Fibroblast of lung (primary cell): ENCODE results near the gene UGT1A10. TPM values are rescaled to one million over a fixed set of nuclear protein-coding genes. Genes with fewer than 3 reads are reported as not detected.
"Not testable (repeated sequence)": the region's sequence is repeated elsewhere in the genome, so short reads cannot be mapped to it uniquely, and the experiment has no call there.

Experiments
- DNase-seq, 2 donors: peaks; one replicate each; pipeline versions ENCODE4 v3.0.0 to v3.0.0-alpha.2; 2010; ENCODE audit warnings: low read depth in 2 of 2
- H2AFZ ChIP-seq: 2 replicates; pipeline ENCODE4 v1.5.1; 2012; ENCODE audit warnings: low read length, control low read depth, inconsistent platforms
- H3K27ac ChIP-seq: 2 replicates; pipeline ENCODE4 v1.5.1; 2011; ENCODE audit warnings: low read length, control low read depth; ENCODE audit not compliant: insufficient read depth
- H3K27me3 ChIP-seq: 2 replicates; pipeline ENCODE4 v1.5.1; 2011; ENCODE audit warnings: mild to moderate bottlenecking, low read length; ENCODE audit not compliant: control insufficient read depth, insufficient read depth
- H3K36me3 ChIP-seq: 2 replicates; pipeline ENCODE4 v1.5.1; 2011; ENCODE audit warnings: low read length; ENCODE audit not compliant: control insufficient read depth, insufficient read depth
- H3K4me1 ChIP-seq: 2 replicates; pipeline ENCODE4 v1.5.1; 2011; ENCODE audit warnings: low read length; ENCODE audit not compliant: control insufficient read depth, insufficient read depth; ENCODE audit errors: extremely low read depth
- H3K4me2 ChIP-seq: 2 replicates; pipeline ENCODE4 v1.5.1; 2011; ENCODE audit warnings: low read length, control low read depth; ENCODE audit not compliant: insufficient read depth; ENCODE audit errors: extremely low read depth
- H3K4me3 ChIP-seq, 4 experiments: fragments of 200-600 bp in 1 of 4; sonication (generic) in 1 of 4; replicated peaks in 1 of 4; 2 replicates each; pipeline ENCODE4 v1.5.1; 2011 to 2016; ENCODE audit warnings: low read length in 4 of 4, low read depth in 3 of 4, mild to moderate bottlenecking in 3 of 4, control low read depth in 2 of 4, inconsistent platforms in 1 of 4, mixed read lengths in 1 of 4; ENCODE audit not compliant: insufficient read depth in 1 of 4; ENCODE audit errors: control extremely low read depth in 1 of 4
- H3K79me2 ChIP-seq: 2 replicates; pipeline ENCODE4 v1.5.1; 2012; ENCODE audit warnings: mild to moderate bottlenecking, low read length, inconsistent platforms; ENCODE audit not compliant: control insufficient read depth, insufficient read depth
- H3K9ac ChIP-seq: 2 replicates; pipeline ENCODE4 v1.5.1; 2011; ENCODE audit warnings: mild to moderate bottlenecking, low read length, control low read depth; ENCODE audit not compliant: insufficient read depth
- H3K9me3 ChIP-seq: 2 replicates; pipeline ENCODE4 v1.5.1; 2012; ENCODE audit warnings: low read depth, low read length; ENCODE audit not compliant: control insufficient read depth, insufficient read depth
- H4K20me1 ChIP-seq: 2 replicates; pipeline ENCODE4 v1.5.1; 2011; ENCODE audit warnings: low read length; ENCODE audit not compliant: control insufficient read depth, insufficient read depth; ENCODE audit errors: extremely low read depth
- CTCF ChIP-seq, 2 donors: IDR thresholded peaks in 1 of 2; conservative IDR thresholded peaks in 1 of 2; 1 replicate in 1 of 2; 2 replicates in 1 of 2; pipeline ENCODE4 v1.5.1; 2011 to 2012; ENCODE audit warnings: low read length in 2 of 2, control low read depth in 1 of 2, inconsistent platforms in 1 of 2, low read depth in 1 of 2, mild to moderate bottlenecking in 1 of 2
- EZH2 ChIP-seq: IDR thresholded peaks from 2 replicates; pipeline ENCODE4 v1.5.1; 2012; ENCODE audit warnings: low read length, control low read depth, mild to moderate bottlenecking; ENCODE audit errors: missing control alignments
- polyA plus RNA-seq, 2 donors: library from polyadenylated mRNA; depleted of rRNA in 1 of 2; stranded (reverse) in 1 of 2; unstranded in 1 of 2; fragments of >200 nt; gene quantifications; 2 replicates each; pipeline ENCODE4 v1.2.1, GENCODE V29; 2011 to 2012; ENCODE audit warnings: missing spikeins in 1 of 2
- total RNA-seq: library from RNA; depleted of rRNA; stranded (reverse); fragments of >200 nt; gene quantifications from 2 replicates; pipeline ENCODE4 v1.2.1, GENCODE V29; 2014

The UGT1A10 gene
- total and polyA plus RNA-seq, 2 donors (not counting 1 experiment from before 2014, with no cell fraction given), result not detected

DNA sequence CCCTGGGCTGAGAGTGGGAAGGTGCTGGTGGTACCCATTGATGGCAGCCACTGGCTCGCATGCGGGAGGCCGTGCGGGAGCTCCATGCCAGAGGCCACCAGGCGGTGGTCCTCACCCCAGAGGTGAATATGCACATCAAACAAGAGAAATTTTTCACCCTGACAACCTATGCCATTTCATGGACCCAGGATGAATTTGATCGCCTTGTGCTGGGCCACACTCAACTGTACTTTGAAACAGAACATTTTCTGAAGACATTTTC lies 111.0 kb downstream of the UGT1A10 start:
- Histone ChIP-seq H3K27me3 (no peaks in the 10 kb centered on the region), H3K9me3 (no peaks in the 10 kb centered on the region), H3K27ac (no peak overlapping the region), H3K36me3 (no peaks in the 10 kb centered on the region), H3K4me2 (no peak overlapping the region), H3K4me1 (no peaks in the 10 kb centered on the region), H4K20me1 (no peaks in the 10 kb centered on the region), H2AFZ (no peak overlapping the region), H3K9ac (no peak overlapping the region), H3K79me2 (no peaks in the 10 kb centered on the region), H3K4me3 (no peak overlapping the region)
- DNase-seq, result no peak
- TF ChIP-seq EZH2 (no peak), CTCF (conservative IDR thresholded peaks at IDR 0.05 in 1 of 2, IDR thresholded peaks at IDR 0.05 in 1 of 2; ENCODE audit: low read depth in 1 of 2, low read length in 2 of 2) (no peak)

DNA sequence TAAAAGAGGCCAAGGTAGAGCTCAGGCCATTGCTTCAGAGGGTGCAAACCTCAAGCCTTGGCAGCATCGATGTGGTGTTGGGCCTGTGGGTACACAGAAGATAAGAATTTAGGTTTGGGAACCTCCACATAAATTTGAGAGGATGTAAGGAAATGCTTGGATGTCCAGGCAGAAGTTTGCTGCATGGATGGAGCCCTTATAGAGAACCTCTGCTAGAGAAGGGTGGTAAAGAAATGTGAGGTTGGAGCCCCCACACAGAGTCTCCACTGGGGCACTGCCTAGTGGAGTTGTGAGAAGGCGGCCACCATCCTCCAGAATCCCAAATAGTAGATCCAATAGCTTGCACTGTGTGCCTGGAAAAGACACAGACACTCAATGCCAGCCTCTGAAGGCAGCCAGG lies 114.4 kb downstream of the UGT1A10 start:
- H3K9me3 ChIP-seq, DNase-seq, H3K4me3 ChIP-seq, H3K27me3 ChIP-seq, H4K20me1 ChIP-seq, H3K9ac ChIP-seq, H3K4me2 ChIP-seq, H2AFZ ChIP-seq, H3K4me1 ChIP-seq, H3K36me3 ChIP-seq, H3K27ac ChIP-seq, H3K79me2 ChIP-seq: not testable (repeated sequence)

- H3K4me2 ChIP-seq, DNase-seq, H3K79me2 ChIP-seq, H3K9me3 ChIP-seq, H3K27me3 ChIP-seq, H3K4me1 ChIP-seq, H3K36me3 ChIP-seq, H3K4me3 ChIP-seq, H3K9ac ChIP-seq, H3K27ac ChIP-seq, H2AFZ ChIP-seq, H4K20me1 ChIP-seq: not testable (repeated sequence)
Measured at GRCh38 chr2:233751212-233752009, 115.2 kb downstream of the UGT1A10 start.

GRCh38 chr2:233754872-233755611 lies 118.8 kb downstream of the UGT1A10 start:
- no peaks in the 10 kb centered on the region for H3K4me1 ChIP-seq
- H4K20me1 ChIP-seq, result no peaks in the 10 kb centered on the region
- no peaks in the 10 kb centered on the region for H3K27me3 ChIP-seq
- H3K9ac ChIP-seq, result no peak overlapping the region
- no peaks in the 10 kb centered on the region for H3K79me2 ChIP-seq
- H3K27ac ChIP-seq, result no peak overlapping the region
- DNase-seq, result no peak
- no peaks in the 10 kb centered on the region for H3K9me3 ChIP-seq
- no peaks in the 10 kb centered on the region for H3K36me3 ChIP-seq
- no peak overlapping the region for H3K4me3 ChIP-seq
- no peak overlapping the region for H3K4me2 ChIP-seq
- TF ChIP-seq EZH2 (no peak), CTCF (conservative IDR thresholded peaks at IDR 0.05 in 1 of 2, IDR thresholded peaks at IDR 0.05 in 1 of 2; ENCODE audit: low read depth in 1 of 2, low read length in 2 of 2) (no peak)
- H2AFZ ChIP-seq, result no peak overlapping the region
